Activated CD4-positive, alpha-beta T cell treated with anti-CD3 and anti-CD28 coated beads, Interleukin-2, amount 10 ng/mL, durations not matched to agents 7 days and 5 days (primary cell): ENCODE measurements around the gene VN1R4. TPM values are rescaled to one million over a fixed set of nuclear protein-coding genes. Genes with fewer than 3 reads are reported as not detected.
"Not testable (repeated sequence)": the region's sequence is repeated elsewhere in the genome, so short reads cannot be mapped to it uniquely, and the experiment has no call there.

Source experiments
- CTCF ChIA-PET: fragments of 350-600 bp; sonication (Branson Sonifier 250); formaldehyde crosslinking; loops from one replicate; lab custom pipeline; 2021; ENCODE audit warnings: antibody characterized with exemption; lab: Charles Lee
- POLR2A ChIA-PET: fragments of 350-600 bp; sonication (Branson Sonifier 250); formaldehyde crosslinking; loops from one replicate; lab custom pipeline; 2021; ENCODE audit warnings: antibody characterized with exemption; lab: Charles Lee
- DNase-seq: peaks from one replicate; pipeline ENCODE4 v3.0.0-alpha.2; 2020
- H3K27ac Mint-ChIP-seq: one replicate; pipeline ENCODE4 v1.8.0; 2021; ENCODE audit warnings: mild to moderate bottlenecking, moderate library complexity, mixed read lengths
- H3K27me3 Mint-ChIP-seq: one replicate; pipeline ENCODE4 v1.8.0; 2021; ENCODE audit warnings: mixed read lengths
- H3K36me3 Mint-ChIP-seq: one replicate; pipeline ENCODE4 v1.8.0; 2021; ENCODE audit warnings: low read depth, mixed read lengths
- H3K4me1 Mint-ChIP-seq: one replicate; pipeline ENCODE4 v1.8.0; 2021; ENCODE audit warnings: mixed read lengths
- H3K4me3 Mint-ChIP-seq: one replicate; pipeline ENCODE4 v1.8.0; 2021; ENCODE audit warnings: mild to moderate bottlenecking, moderate library complexity, mixed read lengths
- H3K9me3 Mint-ChIP-seq: one replicate; pipeline ENCODE4 v1.8.0; 2021; ENCODE audit warnings: mixed read lengths
- total RNA-seq, 2 experiments: library from RNA; stranded (reverse); gene quantifications; one replicate each; pipeline ENCODE4 v1.2.3, GENCODE V29; 2021

VN1R4 gene
- total RNA-seq, 2 experiments from 2014 or later = not detected

- POLR2A ChIA-PET = no interaction called here
- peak within 1 kb of the TSS; percentile 82 for H3K4me3 Mint-ChIP-seq
- peaks cover 47% of the 10 kb centered on the region for H3K9me3 Mint-ChIP-seq
- CTCF ChIA-PET = no interaction called here
- H3K4me1 Mint-ChIP-seq = peaks cover 13% of the 10 kb centered on the region
- H3K27ac Mint-ChIP-seq = peak within 1 kb of the TSS; percentile 85
- H3K36me3 Mint-ChIP-seq = peaks cover 40% of the 10 kb centered on the region
- DNase-seq = peak; percentile 86
- no peaks in the 10 kb centered on the region for H3K27me3 Mint-ChIP-seq
Measured at GRCh38 chr19:53254411-53255341, 12.8 kb downstream of the VN1R4 start, which contains the start of gene ZNF677. TSS of gene ZNF677 (minus strand) at chr19:53254873. CDS start at chr19:53251550, 3,323 bp downstream.

- DNase-seq = no peak
- Mint-ChIP-seq H3K4me1 (no peaks in the 10 kb centered on the region), H3K36me3 (peaks cover 37% of the 10 kb centered on the region), H3K27ac (no peak overlapping the region), H3K27me3 (no peaks in the 10 kb centered on the region), H3K9me3 (peaks cover 54% of the 10 kb centered on the region), H3K4me3 (no peak overlapping the region)
- CTCF ChIA-PET = no interaction called here
- POLR2A ChIA-PET = no interaction called here
Measured at GRCh38 chr19:53246498-53246897, 21.0 kb downstream of the VN1R4 start.

GRCh38 chr19:53237114-53237777 lies 30.3 kb downstream of the VN1R4 start:
- CTCF ChIA-PET = no interaction called here
- Mint-ChIP-seq H3K4me3 (no peak overlapping the region), H3K27ac (no peak overlapping the region), H3K27me3 (no peaks in the 10 kb centered on the region), H3K4me1 (no peaks in the 10 kb centered on the region), H3K9me3 (peaks cover 58% of the 10 kb centered on the region), H3K36me3 (peaks cover 25% of the 10 kb centered on the region)
- POLR2A ChIA-PET = no interaction called here
- DNase-seq = no peak

- POLR2A ChIA-PET = no interaction called here
- H3K4me3 Mint-ChIP-seq = no peak overlapping the region
- DNase-seq = no peak
- H3K36me3 Mint-ChIP-seq = peaks cover 2% of the 10 kb centered on the region
- CTCF ChIA-PET = no interaction called here
- H3K27ac Mint-ChIP-seq = no peak overlapping the region
- no peaks in the 10 kb centered on the region for H3K4me1 Mint-ChIP-seq
- no peaks in the 10 kb centered on the region for H3K27me3 Mint-ChIP-seq
- peaks cover 50% of the 10 kb centered on the region for H3K9me3 Mint-ChIP-seq
Measured at GRCh38 chr19:53224606-53225005, 42.9 kb downstream of the VN1R4 start.

GRCh38 chr19:53222716-53223115 lies 44.8 kb downstream of the VN1R4 start:
- H3K9me3 Mint-ChIP-seq = peaks cover 52% of the 10 kb centered on the region
- CTCF ChIA-PET, H3K36me3 Mint-ChIP-seq, POLR2A ChIA-PET, H3K27me3 Mint-ChIP-seq, H3K4me3 Mint-ChIP-seq, H3K4me1 Mint-ChIP-seq, DNase-seq, H3K27ac Mint-ChIP-seq: not testable (repeated sequence)

Other genes with a start within 250 kb of the VN1R4 start
- gene ERVV-2, start 223.0 kb downstream of the VN1R4 start, total RNA-seq = not detected
- 10 to 100 TPM; 40.2 to 42.9 TPM for gene ZNF160, start 164.3 kb downstream of the VN1R4 start, total RNA-seq
- gene ZNF415, start 134.8 kb downstream of the VN1R4 start, total RNA-seq = 1 to 10 TPM; 1.3 to 1.9 TPM
- 10 to 100 TPM; 11.7 to 12.3 TPM for gene ZNF347, start 108.7 kb downstream of the VN1R4 start, total RNA-seq
- gene ZNF665, start 74.4 kb downstream of the VN1R4 start, total RNA-seq = 1 to 10 TPM; 4.0 to 5.0 TPM
- 1 to 10 TPM; 8.6 to 8.8 TPM for gene ZNF677, start 12.8 kb downstream of the VN1R4 start, total RNA-seq
- gene VN1R2, start 9.4 kb downstream of the VN1R4 start, total RNA-seq = not detected
- gene ZNF845, start 66.0 kb upstream of the VN1R4 start, total RNA-seq = 10 to 100 TPM in 1 of 2 experiments, 1 to 10 TPM in 1; 9.9 to 10.5 TPM
- 10 to 100 TPM; 14.5 to 20.7 TPM for gene ZNF525, start 98.0 kb upstream of the VN1R4 start, total RNA-seq
- gene ZNF765, start 127.4 kb upstream of the VN1R4 start, total RNA-seq = 10 to 100 TPM; 13.8 to 14.0 TPM
- 10 to 100 TPM; 11.2 to 11.3 TPM for gene ZNF761, start 164.3 kb upstream of the VN1R4 start, total RNA-seq
- gene ZNF813, start 200.0 kb upstream of the VN1R4 start, total RNA-seq = 1 to 10 TPM; 4.6 to 6.8 TPM